GM12878 (cell line): Measurements from ENCODE around the gene FAM229B. TPM values are rescaled to one million over a fixed set of nuclear protein-coding genes. Genes with fewer than 3 reads are reported as not detected.

Experiments
- ATAC-seq: fragments of 200-7000 bp; cut with Tn5 transposase; 3 replicates; pipeline ENCODE4 v1.9.1; 2020; ENCODE audit warnings: mild to moderate bottlenecking, moderate library complexity
- BruUV-seq: library from RNA; stranded (reverse); fragments of 400-500 nt; replicated peaks from 2 replicates; lab custom pipeline; 2021; lab: Mats Ljungman, UMichigan
- CTCF ChIA-PET: fragments of 300-600 bp; sonication (Branson Sonifier 250); formaldehyde crosslinking; extraction: SDS; loops from one replicate; lab custom pipeline; 2021; ENCODE audit warnings: inconsistent platforms; lab: Yijun Ruan, JAX
- POLR2A ChIA-PET: fragments of 350-600 bp; formaldehyde crosslinking; extraction: SDS; loops from one replicate; lab custom pipeline; 2021; ENCODE audit warnings: inconsistent platforms; lab: Charles Lee
- RAD21 ChIA-PET: fragments of 300-600 bp; sonication (Branson Sonifier 250); formaldehyde crosslinking; loops from one replicate; lab custom pipeline; 2023; ENCODE audit warnings: antibody characterized with exemption; ENCODE audit not compliant: unreplicated experiment; lab: Charles Lee
- SMC1A ChIA-PET: fragments of 300-600 bp; sonication (Branson Sonifier 250); formaldehyde crosslinking; loops from one replicate; lab custom pipeline; 2023; ENCODE audit not compliant: unreplicated experiment, uncharacterized antibody; lab: Charles Lee
- DNase-seq: peaks from one replicate; pipeline ENCODE4 v3.0.0-alpha.2; 2011; ENCODE audit warnings: low read depth, low spot score
- FAIRE-seq: peaks from 3 replicates; lab custom pipeline; 2011; peaks lifted over from hg19 to GRCh38; lab: Jason Lieb, UNC
- H2AFZ ChIP-seq: 2 replicates; pipeline ENCODE4 v1.6.0; 2011; ENCODE audit warnings: low read depth, low read length, control low read depth; ENCODE audit not compliant: control insufficient read depth
- H3K27ac ChIP-seq: 2 replicates; pipeline ENCODE4 v1.5.1; 2011; ENCODE audit warnings: control low read depth; ENCODE audit not compliant: control insufficient read depth, insufficient read depth
- H3K27me3 ChIP-seq, 2 experiments: replicated peaks in 1 of 2; 2 replicates each; pipeline versions ENCODE4 v1.6.0 to v1.6.1; 2011; ENCODE audit warnings: low read length in 1 of 2; ENCODE audit not compliant: control insufficient read depth in 2 of 2, insufficient read depth in 2 of 2
- H3K36me3 ChIP-seq, 2 experiments: 2 replicates each; pipeline ENCODE4 v1.5.1; 2011; ENCODE audit warnings: low read length in 1 of 2; ENCODE audit not compliant: control insufficient read depth in 2 of 2, insufficient read depth in 2 of 2
- H3K4me1 ChIP-seq: 2 replicates; pipeline ENCODE4 v1.6.1; 2011; ENCODE audit warnings: mild to moderate bottlenecking, low read length, moderate library complexity, mixed read lengths; ENCODE audit not compliant: control insufficient read depth, insufficient read depth
- H3K4me2 ChIP-seq: 2 replicates; pipeline ENCODE4 v1.6.0; 2011; ENCODE audit warnings: control low read depth; ENCODE audit not compliant: control insufficient read depth, insufficient read depth
- H3K4me3 ChIP-seq: fragments of 200-600 bp; sonication (generic); 2 replicates; pipeline ENCODE4 v1.5.1; 2016
- H3K79me2 ChIP-seq: 2 replicates; pipeline ENCODE4 v1.6.0; 2011; ENCODE audit warnings: low read length; ENCODE audit not compliant: control insufficient read depth, insufficient read depth
- H3K9ac ChIP-seq: 2 replicates; pipeline ENCODE4 v1.8.0; 2011; ENCODE audit warnings: low read length, control low read depth, mixed read lengths; ENCODE audit not compliant: control insufficient read depth, insufficient read depth
- H3K9me3 ChIP-seq: replicated peaks from 3 replicates; pipeline ENCODE4 v1.5.1; 2011; ENCODE audit warnings: mild to moderate bottlenecking, low read length; ENCODE audit not compliant: control insufficient read depth, insufficient read depth
- H4K20me1 ChIP-seq: 2 replicates; pipeline ENCODE4 v1.6.0; 2011; ENCODE audit not compliant: control insufficient read depth, insufficient read depth
- BACH1 ChIP-seq: fragments of 450-650 bp; IDR thresholded peaks from 2 replicates; pipeline ENCODE4 v1.6.1; 2017; ENCODE audit warnings: mild to moderate bottlenecking, borderline replicate concordance
- BCL11A ChIP-seq: IDR thresholded peaks from 2 replicates; pipeline ENCODE4 v1.6.1; 2011; ENCODE audit warnings: low read depth, low read length
- EZH2 ChIP-seq: IDR thresholded peaks from 2 replicates; pipeline ENCODE4 v1.6.1; 2012; ENCODE audit warnings: low read depth, mild to moderate bottlenecking, control low read depth, inconsistent platforms, low read length, borderline replicate concordance; ENCODE audit not compliant: control insufficient read depth
- FOXK2 ChIP-seq: fragments of 450-650 bp; IDR thresholded peaks from 2 replicates; pipeline ENCODE4 v1.6.1; 2017; ENCODE audit warnings: mild to moderate bottlenecking, moderate library complexity
- GATAD2B ChIP-seq: fragments of 450-650 bp; conservative IDR thresholded peaks from 2 replicates; pipeline ENCODE4 v1.6.1; 2017; ENCODE audit warnings: low read depth, mild to moderate bottlenecking, moderate library complexity
- MXI1 ChIP-seq: fragments of 150-350 bp; IDR thresholded peaks from 2 replicates; pipeline ENCODE4 v1.6.1; 2011; ENCODE audit warnings: low read depth, mild to moderate bottlenecking, inconsistent platforms, low read length, improper control_type of control experiment
- NFIC ChIP-seq: IDR thresholded peaks from 2 replicates; pipeline ENCODE4 v1.6.1; 2012; ENCODE audit warnings: low read depth, mild to moderate bottlenecking, inconsistent platforms, low read length, moderate library complexity
- NFYB ChIP-seq: IDR thresholded peaks from 2 replicates; pipeline ENCODE4 v1.6.1; 2011; ENCODE audit warnings: low read depth, mild to moderate bottlenecking, low read length, improper control_type of control experiment, moderate library complexity; ENCODE audit not compliant: insufficient read depth
- NR2C1 ChIP-seq: fragments of 450-650 bp; IDR thresholded peaks from 2 replicates; pipeline ENCODE4 v1.6.1; 2017; ENCODE audit warnings: antibody characterized with exemption, mild to moderate bottlenecking, moderate library complexity
- NRF1 ChIP-seq: conservative IDR thresholded peaks from 2 replicates; pipeline ENCODE4 v1.6.1; 2011; ENCODE audit warnings: mild to moderate bottlenecking, low read depth, low read length, improper control_type of control experiment
- SMAD1 ChIP-seq: fragments of 450-650 bp; IDR thresholded peaks from 2 replicates; pipeline ENCODE4 v1.6.1; 2018; ENCODE audit warnings: mild to moderate bottlenecking, low read depth; ENCODE audit not compliant: partially characterized antibody
- STAT1 ChIP-seq: fragments of 450-650 bp; conservative IDR thresholded peaks from 2 replicates; pipeline ENCODE4 v1.6.1; 2014; ENCODE audit warnings: antibody characterized with exemption, mild to moderate bottlenecking
- USF1 ChIP-seq: IDR thresholded peaks from 2 replicates; pipeline ENCODE4 v1.6.1; 2011; ENCODE audit warnings: borderline replicate concordance, low read depth, mild to moderate bottlenecking, moderate library complexity, mixed read lengths, low read length; ENCODE audit not compliant: insufficient read depth; ENCODE audit errors: extremely low read length
- USF2 ChIP-seq: IDR thresholded peaks from 2 replicates; pipeline ENCODE4 v1.6.1; 2011; ENCODE audit warnings: low read depth, low read length, improper control_type of control experiment, borderline replicate concordance
- ZBED1 ChIP-seq: IDR thresholded peaks from 2 replicates; pipeline ENCODE4 v1.6.1; 2016; ENCODE audit warnings: borderline replicate concordance
- ZNF384 ChIP-seq: IDR thresholded peaks from 2 replicates; pipeline ENCODE4 v1.6.1; 2012; ENCODE audit warnings: low read depth, mild to moderate bottlenecking, low read length, improper control_type of control experiment, borderline replicate concordance
- WGBS: methylation state at CpG from one replicate; pipeline ENCODE4 v1.1.6; 2016; ENCODE audit warnings: low lambda C conversion rate; ENCODE audit not compliant: insufficient replicate concordance, insufficient coverage; ENCODE audit errors: missing lambda C conversion rate; 5-methylcytosine and 5-hydroxymethylcytosine counted together
- in situ Hi-C: fragments of 300-500 bp; cut with MboI; formaldehyde crosslinking; loops from 9 replicates; pipeline ENCODE4 v1.14.3; 2018; ENCODE audit warnings: mixed read lengths
- intact Hi-C: fragments of 100-400 bp; cut with micrococcal nuclease; formaldehyde crosslinking; loops from one replicate; pipeline ENCODE4 v1.14.2; 2022; ENCODE audit not compliant: unreplicated experiment
- polyA plus RNA-seq, 11 experiments: library from polyadenylated mRNA; depleted of rRNA in 4 of 11; unstranded in 6 of 11; stranded (reverse) in 5 of 11; fragments of >200 nt; fragmentation: Nextera tagmentation in 4 of 11; fragmentation: Illumina TruSeq in 1 of 11; extraction: Ambion mirVana in 4 of 11; extraction: Trizol in 1 of 11; gene quantifications; 1 replicate in 1 of 11; 2 replicates in 10 of 11; pipeline versions ENCODE4 v1.2.1 to v1.2.3, GENCODE V29; 2011 to 2016; ENCODE audit warnings: inconsistent platforms in 2 of 11, missing spikeins in 2 of 11, low read depth in 1 of 11
- total RNA-seq, 4 experiments: library from RNA; depleted of rRNA in 3 of 4; stranded (reverse); fragments of >200 nt in 3 of 4; fragmentation: Illumina TruSeq in 1 of 4; extraction: Trizol in 1 of 4; gene quantifications; 2 replicates each; pipeline versions ENCODE4 v1.2.1 to v1.2.3, GENCODE V29; 2013 to 2021
- TF ChIP-seq, protein P1 (sequence below): IDR thresholded peaks from 2 replicates; pipeline ENCODE4 v1.6.1; 2012; ENCODE audit warnings: low read length, inconsistent platforms
- TF ChIP-seq, protein P2 (sequence below): IDR thresholded peaks from 2 replicates; pipeline ENCODE4 v1.6.1; 2012; ENCODE audit warnings: low read depth, low read length, improper control_type of control experiment
- TF ChIP-seq, protein P3 (sequence below): fragments of 450-650 bp; IDR thresholded peaks from 2 replicates; pipeline ENCODE4 v1.6.1; 2017; ENCODE audit warnings: low read depth, mild to moderate bottlenecking, moderate library complexity

Gene FAM229B
- total and polyA plus RNA-seq, 10 of the 15 experiments (the other 5 are each of a cell fraction or from before 2014, with no cell fraction given) = 0.82 to 5.7 (median 3.1) TPM

DNA sequence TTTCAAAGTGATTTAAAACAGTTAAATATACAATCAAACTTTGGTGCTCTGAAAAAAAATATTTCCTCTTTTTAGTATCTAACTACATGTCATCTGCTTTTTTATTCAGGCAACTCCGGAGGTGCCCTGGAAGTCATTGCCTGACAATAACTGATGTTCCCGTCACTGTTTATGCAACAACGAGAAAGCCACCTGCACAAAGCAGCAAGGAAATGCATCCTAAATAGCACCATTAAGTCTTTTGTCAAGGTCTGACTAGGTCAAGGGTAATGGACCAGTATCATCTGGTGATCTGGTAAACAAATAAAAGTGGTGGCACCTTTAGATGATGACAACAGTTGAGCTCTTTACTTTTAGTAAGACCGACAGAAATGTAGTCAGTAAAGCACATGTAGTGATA lies 13.2 kb downstream of the FAM229B start:
- CTCF ChIA-PET = interaction anchor here (2.4 kb wide), 1 partner anchor 63 kb away, joined by 7 read pairs; no protein-coding TSS in a partner anchor

More for the DNA sequence above, 13.2 kb downstream of the FAM229B start:
- TF ChIP-seq STAT1 (no peak), SMAD1 (no peak), FOXK2 (no peak), NRF1 (no peak), USF2 (no peak), NR2C1 (no peak), BCL11A (no peak), USF1 (no peak), EZH2 (no peak), ZBED1 (no peak), BACH1 (no peak), ZNF384 (no peak), NFIC (no peak), NFYB (no peak), MXI1 (no peak), GATAD2B (no peak)
- TF ChIP-seq, protein P1, sequence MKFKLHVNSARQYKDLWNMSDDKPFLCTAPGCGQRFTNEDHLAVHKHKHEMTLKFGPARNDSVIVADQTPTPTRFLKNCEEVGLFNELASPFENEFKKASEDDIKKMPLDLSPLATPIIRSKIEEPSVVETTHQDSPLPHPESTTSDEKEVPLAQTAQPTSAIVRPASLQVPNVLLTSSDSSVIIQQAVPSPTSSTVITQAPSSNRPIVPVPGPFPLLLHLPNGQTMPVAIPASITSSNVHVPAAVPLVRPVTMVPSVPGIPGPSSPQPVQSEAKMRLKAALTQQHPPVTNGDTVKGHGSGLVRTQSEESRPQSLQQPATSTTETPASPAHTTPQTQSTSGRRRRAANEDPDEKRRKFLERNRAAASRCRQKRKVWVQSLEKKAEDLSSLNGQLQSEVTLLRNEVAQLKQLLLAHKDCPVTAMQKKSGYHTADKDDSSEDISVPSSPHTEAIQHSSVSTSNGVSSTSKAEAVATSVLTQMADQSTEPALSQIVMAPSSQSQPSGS = no peak
- TF ChIP-seq, protein P2, sequence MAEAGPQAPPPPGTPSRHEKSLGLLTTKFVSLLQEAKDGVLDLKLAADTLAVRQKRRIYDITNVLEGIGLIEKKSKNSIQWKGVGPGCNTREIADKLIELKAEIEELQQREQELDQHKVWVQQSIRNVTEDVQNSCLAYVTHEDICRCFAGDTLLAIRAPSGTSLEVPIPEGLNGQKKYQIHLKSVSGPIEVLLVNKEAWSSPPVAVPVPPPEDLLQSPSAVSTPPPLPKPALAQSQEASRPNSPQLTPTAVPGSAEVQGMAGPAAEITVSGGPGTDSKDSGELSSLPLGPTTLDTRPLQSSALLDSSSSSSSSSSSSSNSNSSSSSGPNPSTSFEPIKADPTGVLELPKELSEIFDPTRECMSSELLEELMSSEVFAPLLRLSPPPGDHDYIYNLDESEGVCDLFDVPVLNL = no peak
- TF ChIP-seq, protein P3, sequence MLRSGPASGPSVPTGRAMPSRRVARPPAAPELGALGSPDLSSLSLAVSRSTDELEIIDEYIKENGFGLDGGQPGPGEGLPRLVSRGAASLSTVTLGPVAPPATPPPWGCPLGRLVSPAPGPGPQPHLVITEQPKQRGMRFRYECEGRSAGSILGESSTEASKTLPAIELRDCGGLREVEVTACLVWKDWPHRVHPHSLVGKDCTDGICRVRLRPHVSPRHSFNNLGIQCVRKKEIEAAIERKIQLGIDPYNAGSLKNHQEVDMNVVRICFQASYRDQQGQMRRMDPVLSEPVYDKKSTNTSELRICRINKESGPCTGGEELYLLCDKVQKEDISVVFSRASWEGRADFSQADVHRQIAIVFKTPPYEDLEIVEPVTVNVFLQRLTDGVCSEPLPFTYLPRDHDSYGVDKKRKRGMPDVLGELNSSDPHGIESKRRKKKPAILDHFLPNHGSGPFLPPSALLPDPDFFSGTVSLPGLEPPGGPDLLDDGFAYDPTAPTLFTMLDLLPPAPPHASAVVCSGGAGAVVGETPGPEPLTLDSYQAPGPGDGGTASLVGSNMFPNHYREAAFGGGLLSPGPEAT = no peak
- DNase-seq = no peak
- H4K20me1 ChIP-seq = no peaks in the 10 kb centered on the region
- FAIRE-seq = no peak
- in situ Hi-C loops (no loop called here), intact Hi-C loops (no loop called here)
- H3K9ac ChIP-seq = no peak overlapping the region
- BruUV-seq = no TSS peak
- no peaks in the 10 kb centered on the region for H3K9me3 ChIP-seq
- no peak overlapping the region for H2AFZ ChIP-seq
- no peaks in the 10 kb centered on the region for H3K4me1 ChIP-seq
- no peak for ATAC-seq
- H3K4me3 ChIP-seq = no peak overlapping the region
- no peak overlapping the region for H3K4me2 ChIP-seq
- SMC1A ChIA-PET = no interaction called here
- no peaks in the 10 kb centered on the region for H3K79me2 ChIP-seq
- no peaks in the 10 kb centered on the region for H3K36me3 ChIP-seq
- RAD21 ChIA-PET = interaction anchor here (1.4 kb wide), 1 partner anchor 14 kb away, joined by 3 read pairs; no protein-coding TSS in a partner anchor
- H3K27ac ChIP-seq = no peak overlapping the region
- H3K27me3 ChIP-seq = no peaks in the 10 kb centered on the region
- POLR2A ChIA-PET = no interaction called here
- 64% methylated on average over 4 of the region's 4 CpGs for WGBS
